HG03045 (cell line): Measurements from ENCODE around the gene SFI1.
A peak's percentile ranks its signal among the peaks of the same experiment; 100 is the strongest.
"Not testable (repeated sequence)": the region's sequence is repeated elsewhere in the genome, so short reads cannot be mapped to it uniquely, and the experiment has no call there.

Source experiments
- ATAC-seq: cut with Tn5 transposase; IDR thresholded peaks from one replicate; pipeline ENCODE4 v1.9.1; 2021; ENCODE audit warnings: mild to moderate bottlenecking, moderate library complexity; ENCODE audit not compliant: unreplicated experiment

SFI1 gene, protein sequence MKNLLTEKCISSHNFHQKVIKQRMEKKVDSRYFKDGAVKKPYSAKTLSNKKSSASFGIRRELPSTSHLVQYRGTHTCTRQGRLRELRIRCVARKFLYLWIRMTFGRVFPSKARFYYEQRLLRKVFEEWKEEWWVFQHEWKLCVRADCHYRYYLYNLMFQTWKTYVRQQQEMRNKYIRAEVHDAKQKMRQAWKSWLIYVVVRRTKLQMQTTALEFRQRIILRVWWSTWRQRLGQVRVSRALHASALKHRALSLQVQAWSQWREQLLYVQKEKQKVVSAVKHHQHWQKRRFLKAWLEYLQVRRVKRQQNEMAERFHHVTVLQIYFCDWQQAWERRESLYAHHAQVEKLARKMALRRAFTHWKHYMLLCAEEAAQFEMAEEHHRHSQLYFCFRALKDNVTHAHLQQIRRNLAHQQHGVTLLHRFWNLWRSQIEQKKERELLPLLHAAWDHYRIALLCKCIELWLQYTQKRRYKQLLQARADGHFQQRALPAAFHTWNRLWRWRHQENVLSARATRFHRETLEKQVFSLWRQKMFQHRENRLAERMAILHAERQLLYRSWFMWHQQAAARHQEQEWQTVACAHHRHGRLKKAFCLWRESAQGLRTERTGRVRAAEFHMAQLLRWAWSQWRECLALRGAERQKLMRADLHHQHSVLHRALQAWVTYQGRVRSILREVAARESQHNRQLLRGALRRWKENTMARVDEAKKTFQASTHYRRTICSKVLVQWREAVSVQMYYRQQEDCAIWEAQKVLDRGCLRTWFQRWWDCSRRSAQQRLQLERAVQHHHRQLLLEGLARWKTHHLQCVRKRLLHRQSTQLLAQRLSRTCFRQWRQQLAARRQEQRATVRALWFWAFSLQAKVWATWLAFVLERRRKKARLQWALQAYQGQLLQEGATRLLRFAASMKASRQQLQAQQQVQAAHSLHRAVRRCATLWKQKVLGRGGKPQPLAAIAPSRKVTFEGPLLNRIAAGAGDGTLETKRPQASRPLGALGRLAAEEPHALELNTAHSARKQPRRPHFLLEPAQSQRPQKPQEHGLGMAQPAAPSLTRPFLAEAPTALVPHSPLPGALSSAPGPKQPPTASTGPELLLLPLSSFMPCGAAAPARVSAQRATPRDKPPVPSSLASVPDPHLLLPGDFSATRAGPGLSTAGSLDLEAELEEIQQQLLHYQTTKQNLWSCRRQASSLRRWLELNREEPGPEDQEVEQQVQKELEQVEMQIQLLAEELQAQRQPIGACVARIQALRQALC

DNA sequence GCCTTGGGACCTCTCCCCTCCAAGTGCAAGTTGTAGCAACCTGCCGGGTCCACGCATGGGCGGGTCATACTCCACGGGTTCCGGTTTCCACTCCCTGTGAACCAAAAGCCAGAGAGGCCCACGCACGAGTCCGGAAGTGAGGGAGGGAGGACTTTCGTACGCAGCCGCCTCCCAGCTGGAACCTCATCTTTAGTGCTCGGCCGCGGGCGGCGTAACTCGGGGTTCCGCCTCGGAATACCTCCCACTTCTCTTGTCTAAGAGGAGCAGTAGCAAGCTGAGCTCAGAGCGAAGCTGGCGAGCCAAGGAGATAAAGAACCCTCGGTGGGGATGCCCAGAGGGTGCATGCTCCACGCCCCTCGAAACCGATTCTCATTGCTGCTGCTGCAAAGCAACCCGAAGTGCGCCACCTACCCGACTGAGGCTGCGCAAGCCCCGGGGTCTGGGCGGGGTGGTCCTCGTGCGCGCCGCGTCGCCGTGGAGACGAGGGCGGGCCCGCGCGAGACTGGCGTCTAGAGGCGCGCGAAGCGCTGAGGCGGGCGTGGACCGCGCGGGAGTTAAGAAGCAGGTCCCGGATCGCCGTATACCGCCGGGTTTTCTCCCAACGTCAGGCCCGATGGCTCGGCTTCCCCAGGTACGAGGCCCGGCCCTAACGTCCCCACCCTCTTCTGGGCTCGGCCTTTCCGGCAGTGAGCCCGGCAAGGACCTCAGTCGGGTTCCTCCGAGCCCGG lies at the start of gene SFI1:
Gene SFI1 (plus strand): TSS at position 530 of the 728 bp plus-strand sequence. CDS start 11,749 bp downstream, outside the sequence.
- peak; percentile 73 for ATAC-seq

DNA sequence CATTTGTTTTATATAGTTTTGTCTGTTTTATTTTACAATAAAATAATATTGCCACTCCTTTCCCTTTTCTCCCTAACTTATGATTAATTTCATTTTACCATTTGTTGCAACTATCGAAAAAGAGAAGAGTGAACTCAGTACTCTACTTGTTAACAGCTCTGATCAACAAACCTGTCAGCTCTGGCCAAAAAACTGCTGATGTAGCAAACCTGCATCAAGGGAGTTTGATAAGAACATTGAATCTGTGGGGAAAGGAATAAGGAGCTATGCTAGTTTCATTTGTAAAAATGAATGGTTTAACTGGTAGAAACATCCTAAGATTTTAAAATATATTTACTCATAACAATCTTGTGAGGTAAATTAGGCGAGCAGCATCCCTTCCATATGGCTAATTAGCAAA lies 49.6 kb upstream of the SFI1 start:
- no peak for ATAC-seq

DNA sequence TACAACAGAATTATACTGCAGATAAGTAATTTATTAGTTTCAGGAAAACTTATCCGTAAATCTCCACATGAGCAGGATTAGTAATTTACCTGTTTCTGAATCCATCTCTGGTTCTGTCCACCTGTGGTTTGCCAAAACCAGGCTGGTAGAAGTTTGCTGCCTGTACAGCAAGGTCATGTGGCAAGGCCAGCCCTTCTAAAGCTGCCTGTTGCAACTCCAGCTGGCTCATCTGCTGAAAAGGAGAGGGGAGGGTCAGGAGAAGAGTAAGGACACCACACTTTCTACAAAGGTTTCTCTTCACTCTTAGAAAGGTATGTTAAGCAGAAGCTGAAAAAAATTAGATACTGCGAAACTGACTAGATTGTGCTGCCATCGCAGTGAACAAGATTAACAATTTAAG lies 49.0 kb upstream of the SFI1 start:
- no peak for ATAC-seq

DNA sequence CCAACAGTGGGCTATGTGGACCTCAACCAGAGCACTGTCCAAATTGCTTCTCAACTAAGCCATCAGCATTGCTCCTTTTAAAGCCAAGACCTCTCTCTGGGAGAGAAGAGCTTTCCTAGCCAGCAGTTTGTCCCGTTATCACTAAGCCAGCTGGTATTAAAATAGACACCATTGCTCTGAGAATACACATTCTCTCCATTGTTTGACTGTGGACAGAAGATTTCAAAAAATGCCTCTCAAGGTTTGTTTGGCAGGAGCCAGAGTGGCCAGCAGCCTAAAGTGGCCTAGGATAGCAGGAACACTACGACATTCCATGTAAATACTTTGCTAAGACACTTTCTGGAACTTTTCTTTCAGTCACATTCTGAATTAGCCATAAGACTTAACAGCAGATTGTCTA lies 48.0 kb upstream of the SFI1 start:
- no peak for ATAC-seq

DNA sequence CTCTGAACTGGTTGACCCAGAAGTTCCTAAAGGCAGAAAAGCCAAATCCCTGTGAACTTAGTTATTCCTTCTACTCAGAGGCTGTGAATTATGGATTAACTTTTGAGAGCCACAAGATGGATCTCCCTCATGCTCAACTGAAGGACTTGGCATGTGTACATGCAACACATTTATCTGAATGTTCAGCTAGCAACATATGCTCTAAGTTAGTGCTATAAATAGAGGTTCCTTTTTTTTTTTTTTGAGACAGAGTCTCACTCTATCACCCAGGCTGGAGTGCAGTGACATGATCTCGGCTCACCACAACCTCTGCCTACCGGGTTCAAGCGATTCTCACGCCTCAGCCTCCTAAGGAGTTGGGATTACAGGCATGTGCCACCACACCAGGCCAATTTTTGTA lies 46.8 kb upstream of the SFI1 start:
- no peak for ATAC-seq

DNA sequence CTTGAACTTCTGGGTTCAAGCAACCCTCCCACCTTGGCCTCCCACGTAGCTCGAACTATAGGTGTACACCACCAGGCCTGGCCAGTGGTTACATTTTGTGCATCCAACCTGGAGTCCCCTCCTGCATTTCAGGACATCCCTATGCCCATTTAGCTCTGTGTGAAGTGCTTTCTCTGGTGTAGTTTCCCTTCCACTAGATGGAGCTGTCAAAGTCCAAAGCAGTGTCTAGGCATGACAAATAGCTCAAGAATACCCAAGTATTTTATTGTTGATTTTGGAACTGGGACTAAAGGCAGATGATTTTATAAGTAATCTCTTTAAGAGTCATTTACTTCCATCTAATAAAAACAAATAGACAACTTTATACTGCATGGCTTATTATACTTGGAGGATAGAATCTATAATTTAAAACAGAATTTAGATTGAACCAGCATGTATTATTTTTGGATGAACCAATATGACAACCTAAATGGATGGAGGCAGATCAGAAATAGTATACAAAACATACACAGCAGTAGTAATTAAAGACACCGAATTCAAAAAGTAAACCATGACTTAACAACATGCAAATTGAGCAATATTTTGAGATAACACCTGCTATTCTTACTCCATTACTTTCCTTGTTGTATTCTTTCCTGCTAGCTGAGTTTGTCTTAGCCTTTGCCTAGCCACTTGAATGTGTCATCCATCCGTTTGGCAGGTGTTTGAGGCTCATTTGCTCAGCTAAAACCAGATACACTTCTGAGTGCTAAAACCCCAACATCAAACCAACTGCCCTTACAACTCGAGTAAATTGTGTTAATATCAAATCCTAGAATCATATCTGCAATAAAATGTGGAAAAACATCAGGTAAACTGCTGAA lies 44.4 kb upstream of the SFI1 start:
- ATAC-seq, result no peak

DNA sequence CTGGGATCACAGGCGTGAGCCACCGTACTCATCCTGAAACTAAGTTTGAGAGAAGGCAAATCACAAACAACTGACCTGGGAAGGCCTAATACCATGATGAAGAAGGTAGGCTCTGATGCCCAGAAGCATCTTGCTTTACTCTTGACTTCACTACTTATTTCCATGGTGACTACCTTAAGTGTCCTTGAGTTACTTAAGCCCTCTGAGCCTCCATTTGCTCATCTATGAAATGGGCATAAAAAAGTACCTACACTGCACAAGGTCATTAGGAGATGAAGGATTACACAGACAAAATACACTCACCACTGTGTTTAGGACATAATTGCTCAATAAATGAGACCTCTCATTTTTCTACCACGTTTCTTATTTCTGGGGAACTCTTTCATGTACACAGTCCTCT lies 34.6 kb upstream of the SFI1 start:
- ATAC-seq, result no peak

DNA sequence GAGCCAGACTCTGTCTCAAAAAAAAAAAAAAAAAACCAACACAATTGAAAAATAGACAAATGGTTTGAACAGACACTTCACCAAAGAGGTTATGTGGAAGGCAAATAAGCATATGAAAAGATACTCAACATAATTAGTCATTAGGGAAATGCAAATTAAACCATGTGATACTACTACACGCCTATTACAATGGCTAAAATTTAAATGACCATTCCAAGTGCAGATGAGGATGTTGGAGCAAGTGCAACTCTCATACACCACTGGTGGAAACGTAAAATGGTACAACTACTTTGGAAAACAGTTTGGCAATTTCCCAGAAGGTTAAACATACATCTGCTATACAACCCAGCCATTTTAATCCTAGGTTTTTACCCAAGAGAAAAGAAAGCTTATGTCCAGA lies 31.0 kb upstream of the SFI1 start:
- no peak for ATAC-seq

DNA sequence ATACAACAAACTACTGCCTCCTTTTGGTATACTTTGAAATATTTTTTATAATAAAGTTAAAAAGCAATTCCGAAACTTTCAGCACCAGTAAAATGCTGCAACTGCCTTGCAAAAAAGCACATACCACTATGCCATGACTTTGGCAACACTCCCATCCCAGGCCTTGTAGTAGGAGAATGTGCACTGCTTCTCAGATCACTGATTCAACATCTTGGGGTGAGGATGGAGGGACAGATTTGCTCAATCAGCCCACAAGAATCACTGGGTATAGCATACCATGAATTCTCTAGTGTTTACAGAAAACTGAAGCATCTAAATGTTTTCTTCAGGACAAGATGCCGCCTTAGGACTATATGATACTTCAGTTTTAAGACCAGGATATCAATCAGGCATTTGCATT lies 21.6 kb upstream of the SFI1 start:
- no peak for ATAC-seq

DNA sequence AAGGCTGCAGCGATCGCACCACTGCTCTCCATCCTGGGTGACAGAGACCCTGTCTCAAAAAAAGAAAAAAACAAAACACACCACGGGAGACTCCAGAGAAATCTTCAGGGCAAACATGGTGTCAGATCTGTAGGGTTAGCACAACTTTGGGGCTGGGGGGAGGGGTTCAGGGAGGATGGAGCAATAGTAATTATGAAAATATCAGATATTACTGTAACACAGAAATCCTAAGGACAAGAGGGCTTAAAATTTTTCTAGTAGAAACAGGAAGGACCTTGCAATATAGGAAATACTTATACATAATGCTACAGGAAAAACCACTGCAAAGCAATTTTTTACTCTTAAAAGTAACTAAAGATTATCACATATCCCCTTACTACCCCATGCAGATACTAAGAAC lies 20.5 kb upstream of the SFI1 start:
- ATAC-seq, result no peak

DNA sequence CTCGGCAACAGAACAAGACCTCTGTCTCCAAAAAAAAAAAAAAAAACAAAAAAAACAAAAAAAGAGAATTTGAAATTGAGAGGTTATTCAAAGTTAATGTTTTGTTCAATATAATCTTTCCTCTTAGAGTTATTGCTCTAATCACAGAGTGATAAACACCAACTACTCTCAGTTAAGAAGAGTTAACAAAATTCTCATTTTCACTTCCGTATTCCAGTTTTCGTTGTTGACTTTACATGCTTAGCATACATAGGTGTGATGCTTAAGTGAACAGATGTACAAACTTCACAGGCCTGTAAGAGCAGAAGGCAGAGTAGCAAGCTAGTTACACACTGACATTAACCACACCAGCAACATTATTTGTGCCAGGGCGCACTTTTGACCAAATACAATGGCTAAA lies 19.0 kb upstream of the SFI1 start:
- no peak for ATAC-seq

DNA sequence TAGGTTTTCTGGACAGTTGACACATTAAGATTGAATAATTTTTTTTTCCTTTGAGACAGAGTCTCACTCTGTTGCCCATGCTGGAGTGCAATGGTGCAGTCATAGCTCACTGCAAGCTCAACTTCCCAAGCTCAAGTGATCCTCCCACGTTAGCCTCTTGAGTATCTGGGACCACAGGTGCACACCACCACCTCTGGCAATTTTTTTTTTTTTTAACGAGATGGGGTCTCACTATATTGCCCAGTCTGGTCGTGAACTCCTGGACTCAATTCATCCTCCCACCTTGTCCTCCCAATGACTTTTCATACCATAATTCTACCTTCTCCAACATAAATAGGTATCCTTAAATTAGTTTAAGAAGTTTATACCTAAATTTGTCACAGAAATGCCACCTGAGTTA lies 15.2 kb upstream of the SFI1 start:
- ATAC-seq, result no peak

DNA sequence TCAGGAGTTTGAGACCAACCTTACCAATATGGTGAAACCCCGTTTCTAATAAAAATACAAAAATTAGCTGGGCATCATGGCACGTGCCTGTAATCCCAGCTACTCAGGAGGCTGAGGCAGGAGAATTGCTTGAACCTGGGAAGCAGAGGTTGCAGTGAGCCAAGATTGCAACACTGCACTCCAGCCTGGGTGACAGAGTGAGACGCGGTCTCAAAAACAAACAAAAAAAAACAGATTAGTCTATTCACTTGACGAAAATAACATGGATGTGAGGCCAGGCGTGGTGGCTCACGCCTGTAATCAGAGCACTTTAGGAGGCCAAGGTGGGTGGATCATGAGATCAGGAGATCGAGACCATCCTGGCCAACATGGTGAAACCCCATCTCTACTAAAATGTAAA lies 13.9 kb upstream of the SFI1 start:
- ATAC-seq, result not testable (repeated sequence)

DNA sequence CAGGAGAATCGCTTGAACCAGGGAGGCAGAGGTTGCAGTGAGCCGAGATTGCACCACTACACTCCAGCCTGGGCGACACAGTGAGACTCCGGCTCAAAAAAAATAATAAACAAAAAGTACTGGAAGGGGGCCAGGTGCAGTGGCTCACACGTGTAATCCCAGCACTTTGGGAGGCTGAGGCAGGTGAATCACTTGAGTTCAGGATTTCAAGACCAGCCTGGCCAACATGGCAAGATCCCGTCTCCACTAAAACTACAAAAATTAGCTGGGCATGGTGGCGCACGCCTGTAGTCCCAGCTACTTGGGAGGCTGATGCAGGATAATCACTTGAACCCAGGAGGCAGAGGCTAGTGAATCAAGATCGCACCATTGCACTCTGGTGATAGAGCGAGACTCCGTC lies 10.0 kb upstream of the SFI1 start:
- ATAC-seq, result not testable (repeated sequence)

DNA sequence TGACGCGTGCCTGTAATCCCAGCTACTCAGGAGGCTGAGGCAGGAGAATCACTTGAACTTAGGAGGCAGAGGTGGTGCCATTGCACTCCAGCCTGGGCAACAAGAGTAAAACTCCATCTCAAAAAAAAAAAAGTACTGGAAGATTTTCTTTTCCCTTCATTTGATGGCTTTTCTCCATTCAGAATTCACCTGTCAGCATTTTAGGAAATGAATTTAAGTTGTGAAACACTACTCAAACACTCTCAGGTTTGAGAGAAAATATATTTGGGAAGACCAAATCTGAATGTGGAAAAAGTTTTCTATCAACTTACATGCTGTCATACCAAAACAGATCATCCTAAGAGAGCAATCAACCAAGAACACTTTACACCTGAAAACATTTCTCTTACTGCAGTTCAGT lies 9.4 kb upstream of the SFI1 start:
- ATAC-seq, result no peak

DNA sequence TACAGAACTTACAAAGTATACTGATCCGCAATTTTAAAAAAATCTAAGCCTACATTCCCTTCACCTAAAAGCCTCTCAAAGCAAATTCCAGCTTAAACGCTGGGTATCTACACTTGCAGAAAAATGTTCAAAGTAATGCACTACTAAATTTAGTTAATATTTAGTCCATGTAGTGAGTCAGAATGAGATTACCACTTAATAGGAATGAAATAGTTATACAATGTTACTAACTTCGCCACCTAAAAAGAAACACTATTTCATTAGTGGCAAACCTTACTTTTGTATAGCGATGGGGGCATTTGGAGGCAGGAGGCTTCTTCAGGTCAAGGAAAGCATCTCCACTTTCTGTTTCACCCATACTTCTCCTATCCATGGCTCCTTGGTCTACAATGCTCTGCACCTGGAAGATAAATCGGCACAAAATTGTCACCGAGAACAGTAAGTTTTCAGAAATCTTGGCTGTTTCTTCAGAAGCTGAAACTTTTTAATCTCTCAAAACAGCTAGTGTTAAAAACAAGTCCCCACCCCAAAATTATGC lies 7.9 kb upstream of the SFI1 start:
- no peak for ATAC-seq

DNA sequence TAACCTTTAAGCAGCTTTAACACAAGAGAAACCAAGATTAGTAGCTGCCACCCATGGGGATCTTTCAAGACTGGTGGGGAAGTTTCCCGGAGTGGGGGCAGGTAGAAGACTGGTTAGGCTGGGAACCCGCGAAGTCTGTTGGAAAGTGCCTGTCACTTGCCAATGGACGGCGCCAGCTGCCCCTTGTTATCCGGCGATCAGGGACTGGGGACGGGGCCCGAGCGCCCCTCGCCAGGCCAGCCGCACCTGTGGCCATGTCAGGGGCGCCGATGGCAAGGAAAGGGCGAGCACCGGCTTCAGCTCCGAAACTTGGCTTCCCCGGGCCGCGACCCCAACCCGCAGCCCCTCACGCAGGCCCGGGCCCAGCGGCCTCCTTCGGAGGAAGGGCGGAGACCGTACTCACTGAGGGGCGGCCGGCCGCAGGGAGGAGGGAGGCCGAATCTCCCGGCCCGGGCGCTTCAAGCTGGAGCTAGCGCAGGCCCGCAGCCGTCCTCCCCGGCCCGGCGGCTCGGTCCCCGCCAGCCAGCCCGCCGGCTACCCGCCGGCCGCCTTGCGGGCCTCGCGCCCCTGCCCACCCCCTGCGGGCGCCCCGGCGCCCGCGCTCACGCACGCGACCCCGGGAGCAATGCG lies 7.2 kb upstream of the SFI1 start:
- ATAC-seq, result peak; percentile 15

DNA sequence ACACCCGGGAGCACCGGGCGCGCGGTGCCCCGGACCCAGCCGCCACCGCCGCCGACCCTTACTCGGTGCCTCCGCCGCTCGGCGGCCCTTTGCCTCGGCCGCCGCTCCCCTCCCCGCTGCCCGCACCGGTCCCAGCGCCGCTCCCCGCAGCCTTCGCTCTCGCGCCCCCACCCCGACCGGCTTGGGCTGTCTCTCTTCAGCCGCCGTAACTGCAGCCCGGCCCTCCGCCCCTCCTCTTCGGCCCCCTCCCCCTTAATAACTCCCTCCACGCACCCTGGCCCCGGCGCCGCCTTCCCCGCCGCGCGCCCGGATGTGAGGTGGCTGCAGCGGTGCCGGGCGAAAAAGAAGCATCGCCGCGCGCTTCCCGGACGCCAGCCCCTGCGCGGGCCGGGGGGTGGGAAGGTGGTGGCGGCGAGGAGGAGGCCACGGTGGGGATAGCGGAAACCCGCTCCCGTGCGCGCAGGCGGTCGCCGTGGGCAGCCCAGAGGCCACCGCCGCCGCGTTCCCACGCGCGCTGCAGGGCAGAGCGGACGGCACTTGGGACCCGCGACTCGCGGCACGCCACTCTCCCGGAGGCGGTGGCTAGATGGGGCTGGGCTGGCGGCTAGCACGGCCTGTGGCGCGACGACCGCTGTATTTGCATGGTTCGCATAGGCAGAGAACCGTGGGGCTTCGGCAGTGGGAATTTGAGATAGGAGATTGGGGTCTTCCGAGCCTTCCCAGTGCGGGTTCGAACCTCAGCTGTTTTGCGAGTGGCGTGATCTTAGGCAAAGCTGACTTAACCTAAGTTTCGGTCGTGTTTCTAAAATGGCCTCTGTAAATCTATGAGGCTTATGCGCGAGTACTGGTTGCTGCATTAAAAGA lies 6.5 kb upstream of the SFI1 start, which contains the start of gene EIF4ENIF1:
Gene EIF4ENIF1 (minus strand): TSS at position 211 of the 864 bp plus-strand sequence. CDS start 1,124 bp downstream, outside the sequence.
- ATAC-seq, result peak; percentile 46
